GM21528 (cell line): ENCODE measurements around the gene TMED4.

Experiments
- ATAC-seq: cut with Tn5 transposase; IDR thresholded peaks from one replicate; pipeline ENCODE4 v1.9.1; 2021; ENCODE audit warnings: mild to moderate bottlenecking, moderate library complexity; ENCODE audit not compliant: unreplicated experiment, low FRiP score

TMED4 gene

DNA sequence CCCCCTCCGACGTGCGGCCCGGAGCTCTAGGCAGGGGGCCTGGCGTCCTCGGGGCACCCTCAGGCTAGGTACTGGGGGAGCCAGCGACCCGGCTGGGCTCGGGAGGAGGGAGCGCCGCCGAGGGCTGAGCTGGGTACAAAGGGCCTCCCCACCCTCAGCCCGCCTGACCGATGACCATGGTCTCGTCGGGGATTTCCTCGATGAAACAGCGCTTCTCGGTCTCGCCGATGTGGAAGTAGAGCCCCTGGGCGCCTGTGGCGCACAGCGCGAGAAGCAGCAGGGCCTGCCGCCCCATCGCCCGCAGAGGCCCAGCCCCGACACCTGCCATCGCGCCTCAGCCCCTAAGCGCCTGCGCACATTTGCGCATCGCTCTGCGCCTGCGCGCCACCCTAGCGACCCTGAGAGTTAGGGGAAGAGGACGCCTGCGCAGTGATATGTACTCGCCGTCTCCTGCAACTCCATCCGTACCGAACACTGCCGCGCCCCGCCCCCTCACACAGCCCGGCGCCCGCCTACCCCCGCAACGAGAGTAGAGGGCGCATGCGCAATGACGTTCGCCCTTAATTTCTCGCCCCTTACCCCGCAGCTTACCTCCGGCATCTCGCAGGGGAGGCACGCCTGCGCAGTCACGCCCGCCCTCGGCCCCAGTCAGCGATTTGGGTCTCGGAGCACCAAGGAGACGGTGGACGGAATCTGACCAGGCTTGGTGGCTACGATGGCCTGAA, at the start of gene TMED4:
Gene TMED4 (minus strand): TSS at position 353 of the 725 bp plus-strand sequence. CDS start 25 bp downstream, at position 328.
- peak; percentile 83 for ATAC-seq

DNA sequence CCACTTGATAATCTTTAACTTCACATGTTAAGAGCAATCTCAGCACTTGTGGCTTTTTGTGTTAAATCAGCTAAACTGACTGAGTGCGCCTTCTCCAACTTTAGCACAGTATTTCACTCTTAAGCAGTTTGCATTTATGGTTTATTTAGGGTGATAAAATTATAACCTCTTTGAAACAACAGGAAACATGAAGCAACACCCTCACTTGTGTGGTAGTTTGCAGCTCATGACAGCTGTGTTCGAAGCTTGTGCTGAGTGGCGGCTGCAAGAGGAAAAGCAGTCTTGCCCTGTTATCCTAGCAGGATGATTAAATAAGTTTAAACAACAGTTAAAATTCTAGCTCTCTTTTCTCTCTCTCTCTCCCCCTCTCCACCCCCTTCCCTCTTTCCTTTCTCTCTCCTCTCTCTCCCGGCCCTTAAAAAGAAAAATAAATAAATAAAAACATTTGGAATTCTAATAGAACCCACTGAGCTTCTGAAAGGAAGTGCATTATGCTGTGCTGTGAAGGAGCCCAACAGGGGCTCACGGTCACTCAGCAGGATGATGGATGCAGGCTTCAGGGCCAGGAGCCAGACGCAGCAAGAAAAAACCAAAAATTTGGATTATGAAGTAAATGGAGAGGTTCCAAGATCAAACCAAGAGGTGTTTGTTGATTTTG, 49.6 kb upstream of the TMED4 start:
- no peak for ATAC-seq

DNA sequence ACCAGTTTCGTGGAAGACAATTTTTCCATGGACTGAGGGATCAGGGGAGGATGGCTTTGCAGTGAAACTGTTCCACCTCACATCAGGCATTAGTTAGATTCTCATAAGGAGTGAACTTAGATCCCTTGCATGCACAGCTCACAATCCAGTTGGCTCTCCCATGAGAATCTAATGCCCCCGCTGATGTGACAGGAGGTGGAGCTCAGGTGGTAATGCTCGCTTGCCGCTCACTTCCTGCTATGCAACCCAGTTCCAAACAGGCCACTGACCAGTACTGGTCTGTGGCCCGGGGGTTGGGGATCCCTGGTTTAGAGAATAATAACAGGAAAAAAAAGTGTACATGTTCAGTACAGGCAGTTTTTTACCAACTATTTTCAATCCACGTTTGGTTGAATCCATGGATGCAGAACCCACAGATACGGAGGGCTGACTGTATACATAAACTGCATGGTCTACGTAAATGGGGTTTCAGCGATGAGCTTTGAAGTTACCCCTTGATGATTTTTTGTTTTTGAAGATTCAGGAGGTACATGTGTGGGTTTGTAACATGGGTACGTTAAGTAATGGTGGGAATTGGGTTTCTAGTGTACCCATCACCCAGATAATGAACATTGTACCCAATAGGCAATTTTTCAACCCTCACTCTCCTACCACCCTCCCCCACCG, 48.9 kb upstream of the TMED4 start:
- ATAC-seq, result no peak

DNA sequence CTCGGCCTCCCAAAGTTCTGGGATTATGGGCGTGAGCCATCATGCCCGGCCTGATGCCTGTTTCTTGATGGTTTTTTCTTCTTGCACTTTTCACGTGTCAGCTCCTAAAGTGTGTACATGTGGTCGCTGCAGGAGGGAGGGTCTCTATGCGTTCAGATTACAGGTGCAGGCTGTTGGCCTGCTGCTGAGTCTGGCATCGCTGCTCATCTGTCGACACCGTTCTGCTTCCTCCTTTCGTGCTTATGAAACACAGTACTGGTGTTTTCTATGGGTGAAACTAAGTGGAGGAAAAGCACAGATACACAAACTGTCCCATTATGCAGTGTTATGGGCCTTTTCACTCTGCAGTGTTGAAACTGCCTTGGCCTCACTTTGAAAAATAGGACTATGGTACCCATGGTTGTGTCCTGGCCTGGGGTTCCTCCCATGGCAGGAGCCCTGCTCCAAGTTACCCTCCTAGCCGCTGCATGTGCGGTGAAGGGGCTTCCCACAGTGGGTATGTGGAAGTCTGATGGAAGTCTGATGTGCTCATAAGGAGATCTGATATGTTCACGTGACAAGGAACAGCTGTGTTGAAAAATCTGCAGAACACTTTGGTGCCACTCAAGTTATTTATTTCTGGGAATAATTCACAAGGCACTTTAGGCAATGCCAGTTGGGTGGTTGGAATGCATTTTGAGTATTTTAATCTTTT, 47.9 kb upstream of the TMED4 start:
- peak; percentile 35 for ATAC-seq

DNA sequence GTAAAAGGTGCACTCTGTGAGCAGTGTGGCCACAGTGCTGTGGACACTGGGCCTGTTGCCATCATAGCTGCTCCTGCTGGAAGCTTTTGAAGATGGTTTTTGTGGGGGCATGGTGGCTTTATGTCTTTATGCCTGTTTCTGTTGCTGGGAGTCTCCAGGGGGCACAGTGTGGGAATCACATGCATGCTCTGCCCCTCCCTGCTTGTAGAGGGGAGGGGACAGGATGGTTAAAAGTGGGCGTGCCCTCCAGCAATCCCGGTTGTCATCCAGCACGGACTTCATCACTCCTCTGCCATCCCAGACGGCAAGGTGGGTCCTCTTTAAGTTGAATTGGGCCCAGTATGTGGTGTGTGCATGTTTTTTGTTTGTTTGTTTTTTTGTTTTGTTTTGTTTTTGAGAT, 44.6 kb upstream of the TMED4 start:
- no peak for ATAC-seq

DNA sequence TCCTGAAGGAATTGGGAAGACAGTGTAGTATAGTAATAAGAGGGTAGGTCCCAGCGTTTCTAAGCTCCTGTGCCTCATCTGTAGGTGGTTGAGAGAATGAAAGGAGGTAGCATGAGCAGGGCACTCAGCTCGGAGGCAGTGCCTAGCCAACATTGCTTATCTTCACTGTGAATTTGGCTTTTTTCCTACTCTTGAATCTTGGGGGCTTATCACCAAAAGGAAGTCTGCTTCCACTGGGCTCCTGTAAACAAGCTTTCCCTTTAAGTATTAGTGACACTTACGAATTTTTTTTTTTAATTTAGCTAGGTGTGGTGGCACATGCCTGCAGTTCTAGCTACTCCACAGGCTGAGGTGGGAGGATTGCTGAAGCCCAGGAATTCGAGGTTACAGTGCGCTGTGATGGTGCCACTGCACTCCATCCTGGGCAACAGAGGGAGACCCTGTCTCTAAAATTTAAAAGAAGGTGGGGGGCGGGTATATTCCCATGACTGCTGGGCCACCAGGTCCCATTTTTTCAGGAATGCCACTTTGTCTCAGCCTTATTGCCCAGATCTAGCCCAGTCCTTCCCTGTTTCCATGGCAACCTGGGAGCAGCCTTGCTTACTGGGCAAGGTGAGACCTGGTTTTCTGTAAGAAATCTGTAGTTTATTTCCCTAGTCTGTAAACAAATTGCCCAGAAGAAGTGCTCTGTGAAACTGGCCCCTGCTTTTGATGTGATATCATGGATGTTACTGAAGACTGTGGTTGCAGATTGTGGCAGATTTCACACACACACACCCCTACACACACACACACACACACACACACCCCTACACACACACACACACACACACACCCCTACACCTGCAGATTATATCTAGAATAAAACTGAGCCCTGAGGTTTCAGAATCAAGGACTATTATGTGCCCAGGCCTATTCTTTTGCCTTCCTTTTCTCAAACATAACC, 43.8 kb upstream of the TMED4 start:
- no peak for ATAC-seq

DNA sequence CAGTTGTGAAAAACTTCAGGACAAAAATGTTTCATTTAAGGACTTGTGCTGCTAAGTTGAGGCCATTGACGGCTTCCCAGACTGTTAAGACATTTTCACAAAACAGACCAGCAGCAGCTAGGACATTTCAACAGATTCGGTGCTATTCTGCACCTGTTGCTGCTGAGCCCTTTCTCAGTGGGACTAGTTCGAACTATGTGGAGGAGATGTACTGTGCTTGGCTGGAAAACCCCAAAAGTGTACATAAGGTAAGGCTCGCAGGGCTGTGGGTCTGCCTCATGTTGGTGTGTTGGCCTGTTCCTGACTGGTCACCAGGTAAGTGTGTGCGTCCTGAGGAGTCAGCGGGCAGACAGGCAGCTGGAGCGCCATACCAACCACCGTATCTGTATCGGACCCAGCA, 42.3 kb upstream of the TMED4 start:
- no peak for ATAC-seq

DNA sequence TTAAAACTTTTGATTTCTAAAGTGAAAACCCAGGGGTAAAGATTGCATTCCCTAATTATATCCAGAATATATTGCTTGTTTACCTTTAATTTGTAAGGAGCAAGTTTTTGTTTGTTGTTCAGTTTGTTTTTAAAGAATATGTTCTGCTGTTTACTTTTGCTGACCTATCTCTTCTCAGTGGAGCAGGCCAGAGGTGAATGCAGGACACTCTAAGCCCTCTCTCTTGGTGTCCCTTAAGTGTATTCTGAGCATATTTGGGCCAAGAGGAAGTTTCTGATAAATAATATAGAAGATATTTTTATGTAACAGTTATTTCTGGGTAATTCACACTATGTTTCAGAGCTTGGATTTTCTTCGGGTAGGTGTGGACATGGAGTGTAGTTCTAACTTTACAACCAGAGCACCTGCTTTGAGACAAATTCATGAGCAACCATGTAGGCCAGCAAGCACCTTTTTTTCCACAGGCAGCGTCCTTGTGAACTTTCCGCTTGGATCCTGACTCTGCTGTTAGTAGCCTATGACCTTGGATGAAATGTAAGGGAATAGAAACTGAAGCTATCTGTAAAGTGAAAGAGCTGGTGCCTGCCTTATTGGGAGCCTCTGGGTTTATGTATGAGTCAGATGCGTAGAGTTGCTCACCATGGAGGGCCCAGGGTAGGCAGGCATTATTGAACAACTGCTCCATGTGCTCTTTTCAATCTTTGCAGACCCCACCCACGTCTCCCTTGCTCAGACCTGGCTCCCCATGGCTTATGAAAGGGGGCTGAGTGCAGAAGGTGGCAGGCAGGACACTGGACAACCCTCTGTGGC, 40.5 kb upstream of the TMED4 start:
- ATAC-seq, result no peak

DNA sequence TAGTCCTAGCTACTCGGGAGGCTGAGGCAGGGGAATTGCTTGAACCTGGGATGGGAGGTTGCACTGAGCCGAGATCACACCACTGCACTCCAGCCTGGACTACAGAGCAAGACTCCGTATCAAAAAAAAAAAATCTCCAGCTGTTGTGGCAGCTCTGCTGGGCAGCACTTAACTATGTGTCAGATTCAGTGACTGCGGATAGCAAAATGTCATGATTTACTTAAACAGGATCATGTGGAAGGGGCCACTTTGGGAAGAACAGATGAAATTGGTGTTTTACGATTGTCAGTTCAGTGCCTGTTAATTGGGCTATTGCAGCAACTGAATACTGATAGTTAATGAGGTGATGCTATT, 39.7 kb upstream of the TMED4 start:
- ATAC-seq, result no peak

DNA sequence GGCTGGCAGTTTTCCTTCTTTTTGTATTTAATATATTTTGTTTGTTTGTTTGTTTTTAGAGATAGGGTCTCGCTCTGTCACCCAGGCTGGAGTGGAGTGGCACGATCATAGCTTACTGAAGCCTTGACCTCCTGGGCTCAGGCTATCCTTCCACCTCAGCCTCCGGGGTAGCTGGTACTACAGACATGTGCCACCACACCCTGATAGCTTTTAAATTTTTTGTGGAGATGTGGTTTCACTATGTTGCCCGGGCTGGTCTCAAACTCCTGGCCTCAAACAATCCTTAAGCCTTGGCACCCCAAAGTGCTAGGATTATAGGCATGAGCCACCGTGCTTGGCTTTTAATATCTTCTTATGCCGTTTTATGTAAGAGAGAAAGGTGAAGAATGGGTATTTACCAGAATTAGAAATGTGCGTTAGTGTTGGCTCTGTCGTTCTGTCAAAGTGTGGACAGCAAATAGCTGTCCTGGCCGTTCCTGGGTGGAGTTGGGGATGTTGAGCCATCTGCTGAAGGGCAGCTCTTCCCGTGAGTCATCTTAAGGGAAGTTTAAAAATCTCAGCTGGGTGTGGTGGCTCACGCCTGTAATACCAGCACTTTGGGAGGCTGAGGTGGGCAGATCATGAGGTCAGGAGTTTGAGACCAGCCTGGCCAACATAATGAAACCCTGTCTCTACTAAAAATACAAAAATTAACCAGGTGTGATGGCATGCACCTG, 39.2 kb upstream of the TMED4 start:
- no peak for ATAC-seq

DNA sequence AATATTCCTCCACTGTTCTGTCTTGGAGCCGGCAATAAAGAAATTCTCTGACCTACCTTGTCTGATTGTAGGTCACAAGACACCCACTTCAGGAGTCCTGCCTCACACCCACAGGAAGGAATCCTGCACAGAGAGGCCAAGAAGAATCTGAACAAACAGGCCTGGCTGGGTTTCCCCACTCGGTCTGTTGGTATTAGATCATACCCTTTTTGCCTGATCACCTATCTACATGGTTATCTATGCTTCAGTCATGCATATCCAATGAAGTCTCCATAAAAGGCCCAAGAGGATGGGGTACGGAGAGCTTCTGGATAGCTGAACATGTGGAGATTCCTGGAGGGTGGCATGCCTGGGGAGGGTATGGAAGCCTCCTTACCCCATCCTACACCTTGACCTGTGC, 36.7 kb upstream of the TMED4 start:
- ATAC-seq, result no peak

DNA sequence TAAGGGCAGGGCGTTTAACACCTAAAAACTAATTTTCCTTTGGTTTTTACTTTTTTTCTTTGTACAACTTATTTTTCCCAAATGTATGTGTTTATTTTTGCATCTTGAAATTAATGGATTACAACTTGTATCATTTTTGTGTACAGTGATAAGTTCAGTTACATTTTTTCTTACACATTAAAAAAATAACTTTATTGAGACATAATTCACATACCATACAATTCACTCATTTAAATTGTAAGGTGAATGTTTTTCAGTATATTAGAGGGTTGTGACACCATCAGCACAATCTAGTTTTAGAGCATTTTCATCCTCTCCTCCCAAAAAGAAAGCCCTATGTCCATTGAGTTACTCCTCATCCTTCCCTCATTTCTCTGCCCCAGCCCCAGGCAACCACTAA, 36.0 kb upstream of the TMED4 start:
- ATAC-seq, result no peak

DNA sequence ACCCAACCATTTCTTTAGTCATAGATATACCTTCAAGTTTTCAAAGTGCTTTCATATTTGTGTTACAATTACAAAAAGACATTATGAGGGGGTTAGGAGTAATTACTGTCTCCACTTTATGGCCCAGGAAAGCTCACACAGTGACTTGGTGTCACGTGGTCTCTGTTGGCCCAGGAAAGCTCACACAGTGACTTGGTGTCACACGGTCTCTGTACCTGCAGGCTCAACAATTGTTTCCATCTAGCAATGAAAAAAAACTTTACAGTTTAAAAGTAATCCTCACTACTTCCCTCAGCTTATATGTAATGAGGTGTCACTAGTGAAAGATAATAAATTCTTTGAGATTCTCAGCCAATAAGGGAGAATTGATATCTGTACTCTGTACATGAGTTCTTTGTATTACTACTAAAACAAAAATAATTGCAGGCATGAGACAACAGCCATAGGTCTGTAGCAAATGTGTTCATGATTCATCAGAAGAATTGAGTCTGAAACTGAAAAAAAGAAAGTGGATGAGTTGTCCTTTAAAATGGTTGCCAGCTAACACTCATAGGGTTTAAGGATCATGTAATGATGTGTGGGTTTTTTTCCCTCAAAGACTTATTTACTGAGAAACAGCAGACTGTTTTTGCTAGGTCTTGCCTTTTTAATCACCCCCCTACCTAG, 35.3 kb upstream of the TMED4 start:
- no peak for ATAC-seq

DNA sequence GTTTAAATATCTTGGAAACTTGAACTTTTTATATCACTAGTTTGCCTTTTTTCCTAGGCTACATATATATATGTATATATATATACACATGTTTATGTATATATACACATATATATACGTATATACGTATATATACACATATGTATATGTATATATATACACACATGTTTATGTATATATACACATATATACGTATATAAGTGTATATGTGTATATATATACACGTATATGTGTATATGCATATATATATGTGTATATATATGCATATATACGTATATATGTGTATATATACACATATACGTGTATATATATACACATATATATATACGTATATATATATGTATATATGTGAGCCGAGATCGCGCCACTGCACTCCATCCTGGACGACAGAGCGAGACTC, 34.5 kb upstream of the TMED4 start:
- no peak for ATAC-seq

DNA sequence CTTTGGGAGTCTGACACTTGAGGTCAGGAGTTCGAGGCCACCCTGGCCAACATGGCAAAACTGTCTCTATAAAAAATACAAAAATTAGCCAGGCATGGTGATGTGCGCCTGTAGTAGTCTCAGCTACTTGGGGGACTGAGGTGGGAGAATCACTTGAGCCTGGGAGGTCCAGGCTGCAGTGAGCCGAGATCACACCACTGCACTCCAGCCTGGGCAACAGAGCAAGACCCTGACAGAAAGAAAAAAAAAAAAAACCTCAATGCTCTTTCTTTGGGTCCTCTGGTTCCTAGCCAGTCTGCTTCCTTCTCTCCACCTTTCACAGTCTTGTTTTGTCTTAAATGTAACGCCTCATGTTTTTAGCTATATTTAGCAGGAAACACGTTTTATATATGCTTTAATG, 33.8 kb upstream of the TMED4 start:
- ATAC-seq, result no peak

DNA sequence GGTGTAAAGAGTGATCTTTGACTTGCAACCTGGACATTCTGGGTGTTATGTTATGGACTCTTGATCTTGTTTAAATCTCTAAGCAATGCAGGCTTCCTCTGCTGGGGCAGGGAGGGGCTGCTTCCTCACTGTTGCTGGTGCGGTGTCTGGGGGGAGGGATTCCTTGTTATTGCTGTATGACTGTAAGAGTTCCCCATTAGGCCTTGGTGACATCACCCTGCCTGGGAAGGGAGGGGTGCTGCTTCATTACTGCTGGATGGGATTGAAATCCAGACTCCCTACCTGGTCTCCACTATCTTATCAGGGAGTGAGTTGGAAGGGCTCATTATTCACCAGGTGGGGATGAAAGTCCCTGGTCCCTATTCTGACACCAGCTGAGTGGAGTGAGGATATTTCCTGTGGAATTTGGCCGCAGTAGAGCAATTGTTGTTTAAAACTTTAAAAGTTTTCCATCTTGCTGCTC, 33.1 kb upstream of the TMED4 start:
- no peak for ATAC-seq

DNA sequence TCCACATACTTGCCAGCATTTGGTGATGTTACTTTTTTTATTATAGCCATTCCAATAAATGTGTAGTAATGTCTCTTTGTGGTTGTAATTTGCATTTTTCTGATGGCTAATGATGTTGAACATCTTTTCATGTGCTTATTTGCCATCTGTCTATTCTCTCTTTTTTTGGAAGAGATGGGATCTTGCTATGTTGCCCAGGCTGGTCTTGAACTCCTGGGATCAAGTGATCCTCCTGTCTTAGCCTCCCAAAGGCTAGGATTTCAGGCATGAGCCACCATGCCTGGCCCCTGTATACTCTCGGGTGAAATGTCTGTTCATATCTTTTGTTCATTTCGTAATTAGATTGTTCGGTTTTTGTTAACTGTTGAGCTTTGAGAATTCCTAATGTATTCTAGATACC, 27.8 kb upstream of the TMED4 start:
- no peak for ATAC-seq
